ENCODE results near the gene LHFPL3.

Gene LHFPL3

GRCh38 chr7:104836976-104837375, 508.6 kb downstream of the LHFPL3 start:
- H3K27me3 Mint-ChIP-seq: peaks cover 23% of the 10 kb centered on the region
- H3K4me1 Mint-ChIP-seq: no peaks in the 10 kb centered on the region
- DNase-seq (no peak), ATAC-seq (no peak)
- no peaks in the 10 kb centered on the region for H3K9me3 Mint-ChIP-seq
- H3K27ac Mint-ChIP-seq: no peak overlapping the region
- no peak overlapping the region for H3K4me3 Mint-ChIP-seq

GRCh38 chr7:104838537-104839299, 510.3 kb downstream of the LHFPL3 start:
- Mint-ChIP-seq H3K27me3 (peaks cover 39% of the 10 kb centered on the region), H3K4me1 (no peaks in the 10 kb centered on the region), H3K9me3 (no peaks in the 10 kb centered on the region), H3K4me3 (no peak overlapping the region), H3K27ac (no peak overlapping the region)
- no peak for ATAC-seq
- no peak for DNase-seq

GRCh38 chr7:104839842-104840241, 511.4 kb downstream of the LHFPL3 start:
- Mint-ChIP-seq H3K9me3 (no peaks in the 10 kb centered on the region), H3K27ac (no peak overlapping the region), H3K4me3 (no peak overlapping the region), H3K4me1 (no peaks in the 10 kb centered on the region), H3K27me3 (peaks cover 33% of the 10 kb centered on the region)
- no peak for ATAC-seq
- no peak for DNase-seq

DNA sequence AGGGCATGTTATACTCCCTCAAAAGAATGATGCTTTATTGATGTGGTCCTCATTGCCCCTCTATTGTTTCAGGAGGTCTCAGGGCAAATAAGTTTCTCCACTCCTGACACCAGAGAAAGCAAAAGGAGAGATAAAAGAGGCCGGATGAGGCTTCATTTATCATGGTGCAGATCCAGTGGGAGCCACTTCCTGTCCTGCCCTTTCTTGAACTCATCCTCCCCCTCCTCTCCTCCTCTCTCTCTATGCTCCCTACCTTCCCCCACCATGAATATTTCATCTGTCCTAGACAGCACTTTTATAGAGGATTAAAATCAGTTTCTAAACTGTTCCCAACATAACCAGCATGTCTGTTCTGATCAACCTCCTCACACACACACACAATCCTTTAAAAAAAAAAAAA, 513.4 kb downstream of the LHFPL3 start:
- H3K9me3 Mint-ChIP-seq: no peaks in the 10 kb centered on the region
- H3K27ac Mint-ChIP-seq: no peak overlapping the region
- H3K4me3 Mint-ChIP-seq: no peak overlapping the region
- no peak for ATAC-seq
- H3K4me1 Mint-ChIP-seq: no peaks in the 10 kb centered on the region
- DNase-seq: no peak
- H3K27me3 Mint-ChIP-seq: peaks cover 42% of the 10 kb centered on the region

- Mint-ChIP-seq H3K27me3 (peaks cover 42% of the 10 kb centered on the region), H3K4me3 (no peak overlapping the region), H3K9me3 (no peaks in the 10 kb centered on the region), H3K27ac (no peak overlapping the region), H3K4me1 (no peaks in the 10 kb centered on the region)
- ATAC-seq (no peak), DNase-seq (no peak)
These were observed 514.8 kb downstream of the LHFPL3 start for GRCh38 chr7:104843198-104843597.

GRCh38 chr7:104845557-104845956, 517.2 kb downstream of the LHFPL3 start:
- no peak for ATAC-seq
- no peaks in the 10 kb centered on the region for H3K9me3 Mint-ChIP-seq
- no peak overlapping the region for H3K4me3 Mint-ChIP-seq
- no peak overlapping the region for H3K27ac Mint-ChIP-seq
- peaks cover 30% of the 10 kb centered on the region for H3K27me3 Mint-ChIP-seq
- DNase-seq: no peak
- no peaks in the 10 kb centered on the region for H3K4me1 Mint-ChIP-seq

GRCh38 chr7:104846731-104847130, 518.3 kb downstream of the LHFPL3 start:
- Mint-ChIP-seq H3K4me1 (no peaks in the 10 kb centered on the region), H3K9me3 (no peaks in the 10 kb centered on the region), H3K27ac (peak overlapping the region in 1 of 2 donors; percentile 42), H3K4me3 (no peak overlapping the region), H3K27me3 (peaks cover 27% of the 10 kb centered on the region)
- DNase-seq (no peak), ATAC-seq (no peak)

DNA sequence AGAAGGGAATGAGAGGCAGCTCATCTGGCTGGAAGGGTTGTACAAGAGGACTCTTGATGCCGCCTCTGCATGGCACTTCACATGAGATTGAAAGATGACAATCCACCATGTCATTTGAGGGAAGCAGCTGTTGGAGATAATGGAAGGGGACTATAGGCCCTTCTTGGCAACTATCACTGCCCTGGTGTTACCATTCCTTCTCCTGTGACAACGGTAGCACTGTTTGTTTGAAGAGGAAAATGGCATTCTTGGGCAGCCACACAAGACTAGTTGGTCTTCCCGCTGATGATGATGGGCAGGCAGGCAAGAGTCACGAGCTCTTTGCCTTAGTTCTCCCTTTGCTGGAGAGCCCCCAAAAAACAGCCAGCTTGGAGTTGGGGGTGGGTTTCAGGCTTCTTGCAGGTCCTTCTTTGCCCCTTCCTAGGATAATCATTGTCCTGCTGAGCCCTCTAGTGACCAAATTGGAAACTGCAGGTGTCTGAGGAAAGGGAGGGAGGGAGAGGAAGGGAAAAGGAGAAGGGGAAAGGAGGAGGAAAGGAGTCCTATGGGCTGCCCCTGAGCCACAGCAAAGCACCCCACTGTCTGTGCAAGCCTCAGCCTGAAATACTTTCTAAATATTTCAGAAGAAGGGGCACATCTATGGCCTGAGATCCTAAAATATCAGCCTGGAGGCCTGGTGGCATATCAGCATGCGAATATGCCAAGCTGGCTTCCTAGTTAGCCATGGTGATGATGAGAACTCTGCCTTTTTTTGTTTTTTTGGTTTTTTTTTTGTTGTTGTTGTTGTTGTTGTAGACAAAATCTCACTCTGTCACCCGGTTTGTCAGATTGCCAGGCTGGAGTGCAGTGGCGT, 520.0 kb downstream of the LHFPL3 start:
- Mint-ChIP-seq H3K27me3 (peaks cover 14% of the 10 kb centered on the region), H3K27ac (no peak overlapping the region), H3K9me3 (no peaks in the 10 kb centered on the region), H3K4me1 (no peaks in the 10 kb centered on the region), H3K4me3 (no peak overlapping the region)
- DNase-seq (peak; percentile 51 to 55), ATAC-seq (peak; percentile 32)

DNA sequence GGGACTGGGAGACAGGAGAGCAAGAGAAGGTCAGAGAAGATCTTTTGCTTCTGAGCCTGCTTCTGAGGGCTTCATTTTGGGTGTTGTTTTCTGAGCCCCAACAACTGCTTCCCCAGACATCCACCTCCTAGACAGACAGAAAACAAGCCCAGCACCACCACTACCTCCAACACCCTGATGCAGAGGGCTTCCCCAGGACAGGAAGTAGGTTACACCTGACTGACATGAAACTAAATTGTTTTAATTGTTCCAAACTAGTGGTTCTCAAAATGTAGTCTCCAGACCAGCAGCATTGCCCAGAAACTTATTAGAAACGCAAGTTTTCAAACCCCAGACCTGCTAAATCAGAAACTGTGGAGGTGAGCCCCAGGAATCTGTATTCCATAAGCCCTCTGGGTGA, 522.0 kb downstream of the LHFPL3 start:
- ATAC-seq (peak; percentile 41), DNase-seq (no peak)
- Mint-ChIP-seq H3K4me3 (no peak overlapping the region), H3K27me3 (peaks cover 5% of the 10 kb centered on the region), H3K9me3 (no peaks in the 10 kb centered on the region), H3K27ac (no peak overlapping the region), H3K4me1 (no peaks in the 10 kb centered on the region)

DNA sequence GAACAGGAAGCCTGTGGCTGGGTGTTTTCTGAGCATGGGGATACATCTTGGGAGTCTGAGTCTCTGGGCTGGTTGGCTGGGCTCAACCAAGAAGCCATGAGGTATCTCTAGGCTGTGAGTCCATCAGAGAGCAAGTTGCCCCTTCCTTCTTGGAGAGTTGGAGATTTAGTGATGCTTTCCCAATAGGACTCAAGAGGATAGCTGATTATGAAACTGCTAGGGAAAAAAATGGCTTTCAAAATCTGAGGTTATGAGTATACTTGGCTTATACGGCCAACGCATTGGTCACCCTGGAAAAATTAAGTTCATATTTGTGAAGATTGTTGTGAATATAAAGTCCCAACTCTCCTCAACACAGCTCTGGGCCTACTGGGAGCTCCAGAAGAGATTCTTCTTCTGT, 522.9 kb downstream of the LHFPL3 start:
- no peak for DNase-seq
- H3K4me3 Mint-ChIP-seq: no peak overlapping the region
- no peak for ATAC-seq

GRCh38 chr7:104852386-104852785, 524.0 kb downstream of the LHFPL3 start:
- ATAC-seq (peak; percentile 24), DNase-seq (no peak)
- Mint-ChIP-seq H3K4me1 (peaks cover 2% of the 10 kb centered on the region), H3K9me3 (no peaks in the 10 kb centered on the region), H3K27me3 (no peaks in the 10 kb centered on the region), H3K27ac (peak overlapping the region; percentile 57 to 75), H3K4me3 (no peak overlapping the region)

More for the DNA sequence above, 522.9 kb downstream of the LHFPL3 start:
- H3K27me3 Mint-ChIP-seq: no peaks in the 10 kb centered on the region
- H3K27ac Mint-ChIP-seq: no peak overlapping the region
- no peaks in the 10 kb centered on the region for H3K9me3 Mint-ChIP-seq
- H3K4me1 Mint-ChIP-seq: no peaks in the 10 kb centered on the region

DNA sequence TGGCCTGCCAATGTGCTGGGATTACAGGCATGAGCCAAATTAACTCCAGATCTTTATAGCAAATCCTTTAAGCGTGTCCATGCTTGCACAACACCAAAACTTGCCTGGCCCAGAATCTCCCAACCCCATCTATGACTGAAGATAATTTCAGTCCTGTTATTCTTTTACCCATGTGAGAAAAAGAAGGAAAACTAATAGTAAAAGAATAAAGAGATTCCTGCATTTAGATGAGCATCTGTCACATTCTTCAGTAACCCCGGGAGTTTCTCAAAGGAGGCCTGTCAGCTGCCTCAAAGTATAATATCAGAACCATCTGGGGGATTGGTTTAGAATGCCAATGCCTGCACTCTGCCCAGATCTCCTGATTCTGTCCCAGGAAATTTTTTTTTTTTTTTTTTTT, 527.5 kb downstream of the LHFPL3 start:
- no peak for DNase-seq
- Mint-ChIP-seq H3K9me3 (no peaks in the 10 kb centered on the region), H3K4me1 (peaks cover 17% of the 10 kb centered on the region), H3K4me3 (no peak overlapping the region), H3K27me3 (no peaks in the 10 kb centered on the region), H3K27ac (peak overlapping the region in 1 of 2 donors; percentile 49)
- no peak for ATAC-seq

- H3K27ac Mint-ChIP-seq: peak overlapping the region; percentile 39 to 75
- peaks cover 16% of the 10 kb centered on the region for H3K27me3 Mint-ChIP-seq
- H3K4me3 Mint-ChIP-seq: peak overlapping the region; percentile 72 to 73
- peak; percentile 82 for ATAC-seq
- no peaks in the 10 kb centered on the region for H3K9me3 Mint-ChIP-seq
- H3K4me1 Mint-ChIP-seq: peaks cover 17% of the 10 kb centered on the region
- DNase-seq: peak in 1 of 2 donors; percentile 21
These were observed 529.3 kb downstream of the LHFPL3 start for GRCh38 chr7:104857458-104858425.

DNA sequence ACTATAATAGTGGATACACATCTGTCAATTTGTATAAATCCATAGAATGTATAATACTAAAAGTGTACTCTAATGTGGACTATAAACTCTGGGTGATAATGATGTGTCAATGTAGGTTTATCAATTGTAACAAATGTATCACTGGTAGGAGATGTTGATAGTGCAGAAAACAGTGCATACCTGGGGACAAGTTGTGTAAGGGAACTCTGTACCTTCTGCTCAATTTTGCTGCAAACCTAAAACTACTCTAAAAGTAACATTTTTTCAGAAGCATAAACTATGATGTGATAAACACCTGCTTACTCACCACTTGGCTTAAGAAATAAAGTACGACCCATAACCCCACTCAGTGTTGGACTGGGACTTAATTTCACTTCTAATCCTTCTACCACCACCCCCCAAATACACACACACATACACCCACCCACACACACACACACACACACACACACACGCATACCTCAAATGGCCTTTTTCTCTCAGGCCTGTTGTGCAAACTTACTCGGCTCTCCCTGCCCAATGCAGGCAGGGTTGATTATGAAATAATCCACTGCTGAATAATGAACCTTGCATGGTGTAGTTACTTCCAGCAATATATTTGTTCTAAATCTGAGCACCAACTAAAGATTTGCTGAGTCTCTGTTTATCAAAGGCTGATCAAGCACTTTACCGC, 531.5 kb downstream of the LHFPL3 start:
- Mint-ChIP-seq H3K4me3 (no peak overlapping the region), H3K4me1 (peaks cover 17% of the 10 kb centered on the region), H3K27me3 (peaks cover 23% of the 10 kb centered on the region), H3K27ac (no peak overlapping the region), H3K9me3 (no peaks in the 10 kb centered on the region)
- no peak for ATAC-seq
- no peak for DNase-seq
